Stimulated activated CD4-positive, alpha-beta T cell treated with anti-CD3 and anti-CD28 coated beads, TNF-alpha, amount 100 ng/mL, for 4 hours (primary cell): Measurements from ENCODE around the gene PRDM16.

Experiments
- DNase-seq, 3 experiments: peaks; one replicate each; pipeline ENCODE4 v3.0.0-alpha.2; 2020; ENCODE audit warnings: low read depth in 3 of 3

PRDM16 gene

DNA sequence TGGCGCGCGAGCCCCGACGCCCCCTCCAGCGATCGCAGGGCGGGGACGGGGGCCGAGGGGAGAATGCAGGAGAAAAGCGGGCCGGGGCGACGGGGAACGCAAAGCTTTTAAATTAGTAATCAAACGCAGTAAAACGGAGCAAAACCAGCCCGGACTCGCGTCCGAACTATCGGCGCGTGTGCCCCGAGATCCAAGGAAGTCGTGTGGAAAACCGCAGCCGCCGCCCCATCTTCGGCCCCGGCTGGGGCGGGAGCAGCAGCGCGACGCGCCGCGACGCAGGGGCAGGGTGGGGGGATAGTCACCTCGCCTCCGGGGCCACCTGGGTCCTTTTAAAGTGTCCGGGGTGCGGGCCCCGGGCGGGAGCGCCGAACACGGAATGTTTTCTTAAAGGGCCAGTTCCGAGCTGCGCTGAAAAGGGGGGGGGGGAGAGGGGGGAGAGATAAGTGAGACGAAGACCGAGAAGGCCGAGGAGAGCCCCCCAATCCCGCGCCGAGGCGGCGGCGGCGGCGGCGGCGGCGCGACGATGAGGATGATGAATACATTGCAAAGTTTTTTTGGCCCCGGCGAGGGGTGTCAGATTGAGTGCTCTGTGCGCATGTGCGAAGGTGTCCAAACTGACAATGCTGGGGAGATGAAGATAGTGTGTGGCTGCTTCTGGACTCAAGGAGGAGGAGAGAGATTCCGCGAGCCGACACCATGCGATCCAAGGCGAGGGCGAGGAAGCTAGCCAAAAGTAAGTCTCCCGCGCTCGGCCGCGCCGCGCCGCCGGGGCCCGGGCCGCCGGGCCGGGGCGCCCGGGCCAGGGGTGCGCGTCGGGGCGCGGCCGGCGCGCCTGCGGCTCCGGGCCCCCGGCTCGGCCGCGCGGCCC is at the start of gene PRDM16:
PRDM16 (plus strand) TSS at position 640 of the 868 bp plus-strand sequence; CDS start at position 697, 57 bp downstream.
- DNase-seq: no peak

- DNase-seq: no peak
Observed at GRCh38 chr1:3019516-3020051, 49.4 kb upstream of the PRDM16 start.

DNA sequence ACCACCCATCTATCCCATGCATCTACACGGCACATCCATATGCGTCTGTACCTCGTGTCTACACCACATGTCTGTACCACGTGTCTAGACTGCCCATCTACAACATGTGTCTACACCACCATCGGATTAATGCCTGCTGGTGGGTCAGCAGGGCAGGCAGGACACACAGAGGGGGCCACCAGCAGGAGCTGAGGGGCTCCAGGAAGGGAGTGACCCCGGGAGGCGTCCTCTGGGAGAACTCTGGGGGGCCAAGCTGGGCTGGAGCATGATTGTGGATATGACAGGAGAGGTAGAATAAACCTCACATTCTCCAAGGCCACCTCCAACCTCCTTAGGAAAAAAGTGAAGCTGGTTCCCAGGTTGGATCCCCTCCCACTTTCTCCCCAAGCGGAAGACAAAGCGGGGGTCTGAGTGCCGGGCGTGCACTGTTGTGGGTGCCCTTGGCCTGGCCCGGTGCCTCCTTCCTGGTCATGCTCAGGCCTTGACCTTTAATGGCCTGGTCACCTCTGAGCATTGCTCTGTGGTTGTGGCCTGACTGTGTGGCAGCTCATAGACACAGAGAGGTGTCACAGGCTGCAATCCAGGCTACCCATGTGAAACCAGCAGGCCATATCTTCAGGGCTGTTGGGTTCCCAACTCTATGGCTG is 48.6 kb upstream of the PRDM16 start:
- DNase-seq: no peak

DNA sequence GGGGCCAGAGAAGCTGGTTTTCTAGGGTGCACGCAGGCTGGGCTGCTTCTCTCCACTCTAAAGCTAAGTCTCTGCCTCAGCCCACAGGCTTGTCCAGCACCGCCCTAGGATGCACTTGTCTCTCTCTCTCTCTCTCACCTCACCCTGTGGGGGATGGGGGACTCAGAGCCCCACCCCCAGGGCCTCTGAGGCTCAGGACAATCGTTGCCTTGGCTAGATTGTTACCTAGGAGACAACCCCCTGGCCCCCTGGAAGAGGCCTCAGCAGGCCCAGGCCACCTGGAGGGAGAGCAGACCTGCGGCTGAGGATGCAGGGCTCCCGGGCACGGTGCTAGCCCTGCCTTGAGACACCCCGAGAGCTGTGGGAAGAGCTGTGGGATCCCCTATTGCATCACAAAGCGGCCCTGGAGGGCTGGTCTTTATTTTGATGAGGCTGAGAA is 47.8 kb upstream of the PRDM16 start, which contains the start of gene ACTRT2:
ACTRT2 (plus strand) TSS at position 235 of the 439 bp plus-strand sequence. CDS start 220 bp downstream, outside the sequence.
- no peak for DNase-seq

DNA sequence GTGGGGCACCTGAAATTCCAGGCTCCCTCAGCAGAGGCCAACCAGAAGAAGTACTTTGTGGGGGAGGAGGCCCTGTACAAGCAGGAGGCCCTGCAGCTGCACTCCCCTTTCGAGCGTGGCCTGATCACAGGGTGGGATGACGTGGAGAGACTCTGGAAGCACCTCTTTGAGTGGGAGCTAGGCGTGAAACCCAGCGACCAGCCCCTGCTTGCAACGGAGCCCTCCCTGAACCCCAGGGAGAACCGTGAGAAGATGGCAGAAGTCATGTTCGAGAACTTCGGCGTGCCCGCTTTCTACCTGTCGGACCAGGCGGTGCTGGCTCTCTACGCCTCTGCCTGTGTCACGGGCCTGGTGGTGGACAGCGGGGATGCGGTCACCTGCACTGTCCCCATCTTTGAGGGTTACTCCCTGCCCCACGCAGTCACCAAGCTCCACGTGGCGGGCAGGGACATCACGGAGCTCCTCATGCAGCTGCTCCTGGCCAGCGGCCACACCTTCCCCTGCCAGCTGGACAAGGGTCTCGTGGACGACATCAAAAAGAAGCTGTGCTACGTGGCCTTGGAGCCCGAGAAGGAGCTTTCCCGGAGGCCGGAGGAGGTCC is 47.1 kb upstream of the PRDM16 start:
- no peak for DNase-seq

DNA sequence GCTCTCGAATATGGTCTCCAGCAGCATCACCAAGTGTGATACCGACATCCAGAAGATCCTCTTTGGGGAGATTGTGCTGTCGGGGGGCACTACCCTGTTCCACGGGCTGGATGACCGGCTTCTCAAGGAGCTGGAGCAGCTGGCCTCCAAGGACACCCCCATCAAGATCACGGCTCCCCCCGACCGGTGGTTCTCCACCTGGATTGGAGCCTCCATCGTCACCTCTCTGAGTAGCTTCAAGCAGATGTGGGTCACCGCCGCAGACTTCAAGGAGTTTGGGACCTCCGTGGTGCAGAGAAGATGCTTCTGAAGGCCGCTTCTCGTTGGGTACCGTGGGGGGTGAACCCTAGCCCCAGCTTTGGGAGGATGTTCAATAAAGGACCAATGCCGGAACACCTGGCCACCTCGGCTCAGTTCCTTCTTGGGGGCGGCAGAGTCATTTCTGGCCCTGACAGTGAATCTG is 46.5 kb upstream of the PRDM16 start:
- no peak for DNase-seq

DNA sequence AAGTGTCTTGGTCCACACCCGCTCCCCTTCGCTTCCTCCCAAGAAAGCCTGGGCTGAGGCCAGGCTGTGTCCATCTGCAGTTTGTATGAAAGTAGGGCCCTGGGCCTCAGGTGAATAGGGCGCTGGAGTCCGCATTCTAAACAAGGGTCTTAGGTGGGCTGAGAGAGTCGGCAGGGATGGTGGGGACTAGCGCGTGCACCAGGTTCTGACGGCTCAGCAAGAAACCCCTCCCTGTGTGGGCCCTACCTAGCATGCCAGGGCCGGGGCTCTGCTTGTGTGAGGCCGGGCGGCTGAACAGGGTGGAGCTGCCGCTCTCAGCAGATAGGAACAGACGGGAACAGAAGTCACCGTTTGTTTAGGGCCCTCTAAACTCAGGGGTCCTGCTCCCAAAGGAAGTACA is 46.0 kb upstream of the PRDM16 start:
- no peak for DNase-seq

DNA sequence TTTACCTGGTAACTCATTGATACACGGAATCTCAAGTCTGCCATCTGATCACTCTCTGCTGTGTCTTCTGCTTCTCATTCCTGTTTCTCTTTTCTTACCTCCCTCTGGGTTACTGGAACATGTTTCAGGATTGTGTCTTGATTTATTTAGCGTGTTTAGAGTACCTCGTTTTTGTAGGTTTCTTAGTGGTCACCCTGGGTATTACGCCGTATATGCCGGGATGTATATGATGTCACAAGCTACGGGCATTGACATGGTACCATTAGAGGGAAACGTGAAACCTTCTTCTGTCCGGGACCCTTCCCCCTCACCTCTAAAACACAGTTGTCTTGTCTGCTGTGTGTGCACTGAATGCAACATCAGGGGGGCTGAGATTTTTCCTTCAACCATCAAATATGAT is 45.0 kb upstream of the PRDM16 start:
- DNase-seq: no peak

- DNase-seq: no peak
Observed at GRCh38 chr1:3024588-3024987, 44.4 kb upstream of the PRDM16 start.

- no peak for DNase-seq
Observed at GRCh38 chr1:3026124-3026523, 42.9 kb upstream of the PRDM16 start.

DNA sequence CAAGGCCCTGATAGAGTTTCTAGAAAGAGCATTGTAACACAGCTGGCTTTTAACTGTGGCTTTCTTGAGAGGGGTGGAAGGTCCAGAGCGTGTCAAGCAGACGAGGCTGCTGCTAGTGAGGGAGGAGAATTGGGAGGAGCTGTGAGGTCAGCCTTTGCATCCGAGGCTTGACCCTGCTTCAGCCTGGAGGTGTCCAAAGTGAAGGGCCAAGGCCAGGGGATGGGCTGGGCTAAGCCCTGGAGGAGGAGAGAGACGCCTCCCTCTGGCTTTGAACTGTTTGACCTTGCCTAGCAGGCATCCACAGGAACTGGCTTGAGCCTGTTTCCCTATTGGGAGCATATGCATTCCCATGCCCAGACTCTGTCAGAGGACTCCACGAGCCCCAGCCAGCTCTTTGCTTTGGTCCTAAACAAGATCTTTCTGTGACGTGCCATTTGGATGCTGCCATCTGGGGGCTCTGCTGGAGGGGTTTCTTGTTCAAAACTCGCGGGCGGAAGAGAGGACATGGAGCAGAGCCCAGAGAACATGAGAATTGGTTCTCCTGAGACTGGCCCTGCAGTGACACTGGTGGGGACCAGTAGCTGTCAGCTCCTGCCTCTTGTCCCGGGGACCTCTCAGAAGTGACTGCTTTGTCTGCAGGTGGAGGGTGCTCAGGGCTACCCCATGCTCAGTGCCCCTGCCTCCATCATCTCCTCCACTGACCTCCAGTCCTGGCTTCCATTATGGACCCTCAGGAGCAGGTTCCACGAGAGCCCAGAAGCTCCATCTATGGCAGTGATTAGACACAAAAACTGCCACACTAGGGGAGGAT is 42.2 kb upstream of the PRDM16 start:
- DNase-seq: no peak

DNA sequence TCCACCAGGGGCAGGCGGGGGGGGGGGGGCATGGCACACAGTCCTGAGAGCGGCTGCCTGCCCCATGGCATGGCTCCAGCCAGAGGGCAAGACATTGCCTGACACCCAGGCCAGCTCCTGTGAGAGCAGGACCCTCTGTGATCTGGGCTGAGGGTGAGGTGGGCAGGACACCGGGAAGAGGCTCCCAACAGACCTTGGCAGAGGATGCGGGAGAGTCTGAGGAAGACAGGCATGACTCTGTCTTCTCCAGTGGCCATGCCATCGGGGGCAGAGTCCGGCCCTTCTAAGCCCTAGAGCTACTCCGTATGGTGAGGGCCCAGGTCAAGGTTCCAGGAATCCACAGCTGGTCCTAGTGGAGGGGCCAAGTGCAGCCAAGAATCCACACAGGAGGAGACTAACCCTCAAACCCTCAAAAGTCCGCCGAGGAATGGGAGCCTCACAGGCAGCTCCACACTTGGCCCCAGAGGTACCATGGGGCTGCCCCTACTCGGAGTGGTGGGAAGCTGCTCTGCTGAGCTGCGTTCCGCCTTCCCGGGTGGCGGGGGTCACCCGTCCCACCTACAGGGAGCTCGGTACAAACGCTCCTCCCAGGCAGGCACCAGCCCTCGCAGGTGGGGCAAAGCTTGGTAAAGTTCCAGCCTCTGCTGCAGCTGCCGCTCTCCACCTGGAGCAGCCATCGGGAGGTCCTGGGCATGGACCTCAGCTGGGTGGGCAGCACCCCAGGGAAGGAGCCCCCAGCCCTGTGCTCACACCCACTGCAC is 41.2 kb upstream of the PRDM16 start:
- DNase-seq: no peak

DNA sequence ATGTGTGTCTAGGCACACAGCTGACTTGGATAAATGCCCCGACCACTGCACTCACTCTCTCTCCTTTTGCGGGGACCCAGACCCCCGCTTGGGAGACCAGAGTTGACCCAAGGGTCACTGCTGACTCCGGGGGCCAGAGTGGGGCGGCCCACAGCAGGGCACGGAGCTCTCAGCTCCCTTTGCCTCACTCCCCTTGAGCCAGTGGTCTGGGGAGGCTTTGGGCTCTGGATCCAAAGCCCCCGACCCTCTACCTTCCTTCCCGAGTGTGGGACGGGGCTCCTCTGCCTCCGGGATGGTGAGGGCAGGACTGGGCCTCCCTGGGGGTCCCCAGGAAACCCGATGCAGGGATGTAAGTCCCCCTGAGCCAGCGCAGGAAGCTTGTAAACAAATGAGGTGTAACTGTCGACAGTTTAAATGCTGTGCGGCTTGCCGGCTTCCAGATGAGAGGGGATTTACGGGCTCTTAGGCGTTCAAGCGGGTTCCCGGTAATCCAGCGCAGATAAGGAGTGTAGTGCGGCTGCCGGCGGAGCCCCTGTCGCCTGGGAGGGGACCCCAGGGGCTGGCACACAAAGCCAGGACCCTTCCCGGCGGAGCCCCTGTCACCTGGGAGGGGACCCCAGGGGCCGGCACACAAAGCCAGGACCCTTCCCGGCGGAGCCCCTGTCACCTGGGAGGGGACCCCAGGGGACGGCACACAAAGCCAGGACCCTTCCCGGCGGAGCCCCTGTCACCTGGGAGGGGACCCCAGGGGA is 40.3 kb upstream of the PRDM16 start:
- no peak for DNase-seq

DNA sequence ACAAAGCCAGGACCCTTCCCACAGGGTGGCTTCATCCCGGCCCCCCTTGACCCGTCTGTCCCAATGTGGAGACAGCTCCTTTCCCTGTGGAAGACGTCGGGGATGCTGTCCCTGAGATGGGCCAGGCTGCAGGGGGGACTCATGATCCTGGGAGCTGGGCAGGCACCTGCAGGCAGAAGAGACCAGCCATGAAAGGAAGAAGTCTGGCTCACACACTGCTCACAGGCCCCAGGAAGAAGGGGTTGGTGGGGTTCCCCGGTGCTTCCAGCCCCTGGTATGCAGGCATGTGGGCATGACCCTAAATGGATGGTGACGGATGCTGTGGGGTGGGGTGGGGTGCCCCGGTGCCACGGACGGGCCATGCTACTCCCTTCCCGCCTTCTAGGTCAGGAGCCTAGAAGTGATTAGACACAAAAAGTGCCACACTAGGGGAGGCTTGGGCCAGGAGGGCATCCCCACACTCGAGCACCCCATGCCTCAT is 39.5 kb upstream of the PRDM16 start:
- DNase-seq: no peak

DNA sequence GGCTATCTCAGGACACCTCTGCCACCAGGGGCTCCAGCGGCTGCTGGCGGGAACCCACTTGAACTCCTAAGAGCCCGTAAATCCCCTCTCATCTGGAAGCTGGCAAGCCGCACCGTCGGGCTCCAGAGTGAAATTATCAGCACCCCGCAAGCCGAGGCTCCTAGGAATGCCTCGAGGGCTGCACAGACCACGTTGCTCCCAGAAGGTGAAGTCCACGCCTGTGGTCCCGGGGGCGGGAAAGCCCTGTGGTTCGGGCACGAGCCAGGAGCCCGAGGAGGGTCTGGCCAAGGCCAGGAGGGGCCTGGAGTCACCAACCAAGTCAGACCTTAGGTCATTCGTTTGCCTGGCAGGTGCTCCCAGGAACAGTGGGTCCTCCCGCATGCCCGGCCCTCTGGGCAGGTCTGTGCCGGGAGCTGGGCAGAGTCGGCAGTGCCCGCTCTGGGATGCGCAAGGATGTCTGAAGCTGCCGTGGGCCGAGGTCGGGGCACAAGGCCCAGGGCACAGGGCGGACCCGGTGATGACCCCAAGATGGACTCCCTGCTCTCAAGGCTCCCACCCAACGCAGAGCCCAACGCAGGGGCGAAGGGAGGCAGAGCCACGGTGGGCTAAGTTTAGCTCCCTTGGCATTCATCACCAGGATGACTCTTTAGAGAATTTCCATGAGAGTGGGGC is 38.9 kb upstream of the PRDM16 start:
- no peak for DNase-seq

DNA sequence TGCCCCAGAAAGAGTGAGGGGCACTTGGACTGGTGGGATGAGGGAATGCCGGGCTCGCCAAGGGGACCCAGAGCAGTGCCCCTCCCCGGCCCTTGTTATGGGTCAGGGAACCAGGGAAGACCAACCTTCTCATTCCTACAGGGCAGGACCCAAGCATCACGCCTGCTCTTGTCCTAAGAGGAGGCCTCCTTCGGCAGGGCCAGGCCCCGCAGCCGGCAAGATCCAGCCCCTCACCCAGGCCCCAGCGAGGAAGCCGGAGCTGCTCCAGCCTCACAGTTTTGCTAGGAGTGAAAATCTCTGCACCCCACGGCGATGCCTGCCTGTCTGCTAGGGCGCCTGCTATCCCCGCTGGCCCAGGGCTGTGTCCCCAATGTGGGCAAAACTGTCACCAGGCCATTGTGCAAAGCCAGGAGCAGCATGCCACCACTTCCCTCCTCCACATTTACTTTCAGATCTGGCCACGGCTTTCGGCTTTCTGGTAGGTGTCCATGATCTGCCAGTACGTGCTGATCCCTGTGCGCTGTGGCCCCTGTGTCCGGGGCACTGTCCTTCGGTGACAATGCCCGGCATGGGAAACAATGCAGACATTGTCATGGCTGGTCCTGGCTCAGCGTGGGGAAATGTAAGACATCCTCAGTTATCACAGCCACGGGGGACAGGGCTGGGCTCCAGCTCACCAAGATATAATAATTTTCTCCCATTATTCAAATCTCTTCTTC is 38.2 kb upstream of the PRDM16 start:
- no peak for DNase-seq

- no peak for DNase-seq
Observed at GRCh38 chr1:3031401-3032221, 37.4 kb upstream of the PRDM16 start.
